HCT116 (cell line): Measurements from ENCODE around the gene CASZ1. TPM values are rescaled to one million over a fixed set of nuclear protein-coding genes. Genes with fewer than 3 reads are reported as not detected.

ENCODE experiments used
- ATAC-seq: fragments of 200-7000 bp; cut with Tn5 transposase; 2 replicates; pipeline ENCODE4 v1.9.1; 2020; ENCODE audit warnings: mild to moderate bottlenecking, moderate library complexity
- BruUV-seq: library from RNA; stranded (reverse); fragments of 400-500 nt; replicated peaks from 2 replicates; lab custom pipeline; 2021; lab: Mats Ljungman, UMichigan
- CTCF ChIA-PET: fragments of 300-600 bp; sonication (Branson Sonifier 250); formaldehyde crosslinking; loops from one replicate; lab custom pipeline; 2021; ENCODE audit warnings: antibody characterized with exemption; lab: Charles Lee
- POLR2A ChIA-PET: fragments of 300-600, 350-600 bp; sonication (Branson Sonifier 250); formaldehyde crosslinking; loops from one replicate; lab custom pipeline; 2021; ENCODE audit warnings: antibody characterized with exemption; lab: Charles Lee
- RAD21 ChIA-PET, 2 experiments: fragments of 300-600 bp; sonication (Branson Sonifier 250); formaldehyde crosslinking; loops; one replicate each; lab custom pipeline; 2023; ENCODE audit warnings: low total read pairs in 2 of 2; ENCODE audit not compliant: uncharacterized antibody in 2 of 2, unreplicated experiment in 2 of 2, low non-redundant PET in 1 of 2; lab: Charles Lee
- DNase-seq: peaks from one replicate; pipeline ENCODE4 v3.0.0-alpha.2; 2010; ENCODE audit warnings: low read depth, low spot score
- H2AFZ ChIP-seq: fragments of 200-600 bp; shearing (Covaris generic), sonication (generic); 2 replicates; pipeline ENCODE4 v1.6.1; 2017; ENCODE audit warnings: low read depth, mixed run types, mixed read lengths, antibody characterized with exemption, low read length; ENCODE audit not compliant: poor library complexity, severe bottlenecking
- H3K27ac ChIP-seq: 2 replicates; pipeline ENCODE4 v1.5.1; 2012; ENCODE audit warnings: low read depth, low read length
- H3K27me3 ChIP-seq: fragments of 200-600 bp; sonication (generic); 2 replicates; pipeline ENCODE4 v1.6.1; 2016; ENCODE audit warnings: mixed run types, low read length, mixed read lengths; ENCODE audit not compliant: insufficient read depth
- H3K36me3 ChIP-seq, 2 experiments: fragments of 200-500 bp in 1 of 2; fragments of 200-600 bp in 1 of 2; sonication (Bioruptor generic) in 1 of 2; sonication (generic) in 1 of 2; 2 replicates each; pipeline versions ENCODE4 v1.5.1 to v1.6.1; 2014 to 2016; ENCODE audit warnings: low read length in 2 of 2, inconsistent platforms in 1 of 2, mixed read lengths in 1 of 2, mixed run types in 1 of 2; ENCODE audit not compliant: insufficient read depth in 2 of 2, control insufficient read depth in 1 of 2
- H3K4me1 ChIP-seq, 2 experiments: fragments of 200-600 bp in 1 of 2; sonication (generic) in 1 of 2; 2 replicates each; pipeline versions ENCODE4 v1.5.1 to v1.6.1; 2012 to 2017; ENCODE audit warnings: low read length in 2 of 2, inconsistent platforms in 1 of 2, mild to moderate bottlenecking in 1 of 2, mixed read lengths in 1 of 2, mixed run types in 1 of 2, moderate library complexity in 1 of 2; ENCODE audit not compliant: insufficient read depth in 2 of 2, control insufficient read depth in 1 of 2
- H3K4me2 ChIP-seq: fragments of 200-600 bp; sonication (generic); 2 replicates; pipeline ENCODE4 v1.6.1; 2017; ENCODE audit warnings: mixed run types, low read length, mixed read lengths
- H3K4me3 ChIP-seq, 2 experiments: fragments of 200-600 bp in 1 of 2; sonication (generic) in 1 of 2; replicated peaks in 1 of 2; 2 replicates each; pipeline ENCODE4 v1.5.1; 2011 to 2016; ENCODE audit warnings: low read length in 2 of 2, control low read depth in 1 of 2, low read depth in 1 of 2, mild to moderate bottlenecking in 1 of 2, mixed read lengths in 1 of 2, mixed run types in 1 of 2
- H3K79me2 ChIP-seq: fragments of 200-600 bp; sonication (generic); 2 replicates; pipeline ENCODE4 v1.6.1; 2017; ENCODE audit warnings: mild to moderate bottlenecking, mixed run types, low read length, moderate library complexity, mixed read lengths; ENCODE audit not compliant: insufficient read depth
- H3K9ac ChIP-seq: fragments of 200-600 bp; sonication (generic); 2 replicates; pipeline ENCODE4 v1.6.1; 2016; ENCODE audit warnings: low read length, mixed read lengths
- H3K9me2 ChIP-seq: fragments of 200-600 bp; sonication (generic), shearing (Covaris generic); 2 replicates; pipeline ENCODE4 v1.6.1; 2017; ENCODE audit warnings: mixed run types, mild to moderate bottlenecking, moderate library complexity; ENCODE audit not compliant: insufficient read depth
- H3K9me3 ChIP-seq, 2 experiments: fragments of 200-500 bp in 1 of 2; fragments of 200-600 bp in 1 of 2; sonication (Bioruptor generic) in 1 of 2; sonication (generic) in 1 of 2; 2 replicates each; pipeline ENCODE4 v1.6.1; 2014 to 2017; ENCODE audit warnings: low read length in 2 of 2, mixed read lengths in 2 of 2, inconsistent platforms in 1 of 2, low read depth in 1 of 2, mild to moderate bottlenecking in 1 of 2, mixed run types in 1 of 2, moderate library complexity in 1 of 2; ENCODE audit not compliant: control insufficient read depth in 1 of 2, insufficient read depth in 1 of 2
- H4K20me1 ChIP-seq: fragments of 200-600 bp; sonication (generic), shearing (Covaris generic); 2 replicates; pipeline ENCODE4 v1.6.1; 2017; ENCODE audit warnings: mixed run types, mild to moderate bottlenecking, moderate library complexity; ENCODE audit not compliant: insufficient read depth
- ATF3 ChIP-seq: IDR thresholded peaks from 2 replicates; pipeline ENCODE4 v1.6.1; 2012
- CBX3 ChIP-seq: IDR thresholded peaks from 2 replicates; pipeline ENCODE4 v1.6.1; 2012; ENCODE audit warnings: low read depth
- CEBPB ChIP-seq: IDR thresholded peaks from 2 replicates; pipeline ENCODE4 v1.6.1; 2012; ENCODE audit warnings: low read depth
- ELF1 ChIP-seq: IDR thresholded peaks from 2 replicates; pipeline ENCODE4 v1.6.1; 2012; ENCODE audit warnings: low read depth, borderline replicate concordance
- EZH2 ChIP-seq: fragments of 200-600 bp; sonication (generic); IDR thresholded peaks from 2 replicates; pipeline ENCODE4 v1.6.1; 2017; ENCODE audit warnings: antibody characterized with exemption, mixed run types
- EZH2phosphoT487 ChIP-seq: fragments of 200-600 bp; IDR thresholded peaks from 2 replicates; pipeline ENCODE4 v1.6.1; 2018; ENCODE audit warnings: antibody characterized with exemption, borderline replicate concordance
- FOSL1 ChIP-seq: IDR thresholded peaks from 2 replicates; pipeline ENCODE4 v1.6.1; 2012; ENCODE audit warnings: low read depth
- JUND ChIP-seq: IDR thresholded peaks from 2 replicates; pipeline ENCODE4 v1.6.1; 2012
- POLR2AphosphoS5 ChIP-seq: IDR thresholded peaks from 2 replicates; pipeline ENCODE4 v1.6.1; 2011; ENCODE audit warnings: mild to moderate bottlenecking, low read depth, low read length, moderate library complexity
- RAD21 ChIP-seq: IDR thresholded peaks from 2 replicates; pipeline ENCODE4 v1.6.1; 2012; ENCODE audit warnings: low read depth, mild to moderate bottlenecking
- SIN3A ChIP-seq: IDR thresholded peaks from 2 replicates; pipeline ENCODE4 v1.6.1; 2012; ENCODE audit warnings: low read depth
- SP1 ChIP-seq: IDR thresholded peaks from 2 replicates; pipeline ENCODE4 v1.6.1; 2012; ENCODE audit warnings: low read depth
- SRF ChIP-seq: IDR thresholded peaks from 2 replicates; pipeline ENCODE4 v1.6.1; 2012; ENCODE audit warnings: low read depth
- TCF7L2 ChIP-seq: IDR thresholded peaks from 2 replicates; pipeline ENCODE4 v1.7.0; 2011; ENCODE audit warnings: borderline replicate concordance, inconsistent platforms; ENCODE audit not compliant: insufficient read depth, insufficient read length; ENCODE audit errors: extremely low read depth
- YY1 ChIP-seq: IDR thresholded peaks from 2 replicates; pipeline ENCODE4 v1.6.1; 2011; ENCODE audit warnings: low read length, low read depth, moderate library complexity, mild to moderate bottlenecking; ENCODE audit not compliant: insufficient replicate concordance; ENCODE audit errors: extremely low read depth
- ZFX ChIP-seq: fragments of 450-650 bp; IDR thresholded peaks from 2 replicates; pipeline ENCODE4 v1.6.1; 2017
- intact Hi-C: fragments of 100-400 bp; cut with micrococcal nuclease; formaldehyde crosslinking; loops from 2 replicates; pipeline ENCODE4 v1.10.0; 2022
- total RNA-seq: library from RNA; stranded (reverse); gene quantifications from one replicate; pipeline ENCODE4 v1.2.1, GENCODE V29; 2021; ENCODE audit not compliant: unreplicated experiment
- TF ChIP-seq, protein P1 (sequence below): IDR thresholded peaks from 2 replicates; pipeline ENCODE4 v1.6.1; 2011; ENCODE audit warnings: mild to moderate bottlenecking, low read length, moderate library complexity; ENCODE audit not compliant: insufficient replicate concordance; ENCODE audit errors: extremely low read depth
- TF ChIP-seq, protein P2 (sequence below), 3 experiments: fragments of 200-600 bp in 1 of 3; sonication (generic) in 1 of 3; IDR thresholded peaks in 2 of 3; conservative IDR thresholded peaks in 1 of 3; 2 replicates each; pipeline ENCODE4 v1.5.1; 2012 to 2017; ENCODE audit warnings: low read depth in 2 of 3, low read length in 2 of 3, antibody characterized with exemption in 1 of 3, borderline replicate concordance in 1 of 3, control low read depth in 1 of 3, mild to moderate bottlenecking in 1 of 3, mixed read lengths in 1 of 3, mixed run types in 1 of 3, moderate library complexity in 1 of 3; ENCODE audit not compliant: insufficient read depth in 1 of 3
- TF ChIP-seq, protein P3 (sequence below): IDR thresholded peaks from 2 replicates; pipeline ENCODE4 v1.6.1; 2012; ENCODE audit warnings: low read depth
- TF ChIP-seq, protein P4 (sequence below): IDR thresholded peaks from 2 replicates; pipeline ENCODE4 v1.6.1; 2012

CASZ1 gene
- total RNA-seq, 1 experiment from 2014 or later: 7.7 TPM

GRCh38 chr1:10762875-10763274 is 33.6 kb downstream of the CASZ1 start:
- no peak for DNase-seq
- H3K4me2 ChIP-seq: no peak overlapping the region
- no peak for TF ChIP-seq ATF3
- TF ChIP-seq, protein P1, sequence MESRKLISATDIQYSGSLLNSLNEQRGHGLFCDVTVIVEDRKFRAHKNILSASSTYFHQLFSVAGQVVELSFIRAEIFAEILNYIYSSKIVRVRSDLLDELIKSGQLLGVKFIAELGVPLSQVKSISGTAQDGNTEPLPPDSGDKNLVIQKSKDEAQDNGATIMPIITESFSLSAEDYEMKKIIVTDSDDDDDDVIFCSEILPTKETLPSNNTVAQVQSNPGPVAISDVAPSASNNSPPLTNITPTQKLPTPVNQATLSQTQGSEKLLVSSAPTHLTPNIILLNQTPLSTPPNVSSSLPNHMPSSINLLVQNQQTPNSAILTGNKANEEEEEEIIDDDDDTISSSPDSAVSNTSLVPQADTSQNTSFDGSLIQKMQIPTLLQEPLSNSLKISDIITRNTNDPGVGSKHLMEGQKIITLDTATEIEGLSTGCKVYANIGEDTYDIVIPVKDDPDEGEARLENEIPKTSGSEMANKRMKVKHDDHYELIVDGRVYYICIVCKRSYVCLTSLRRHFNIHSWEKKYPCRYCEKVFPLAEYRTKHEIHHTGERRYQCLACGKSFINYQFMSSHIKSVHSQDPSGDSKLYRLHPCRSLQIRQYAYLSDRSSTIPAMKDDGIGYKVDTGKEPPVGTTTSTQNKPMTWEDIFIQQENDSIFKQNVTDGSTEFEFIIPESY: no peak
- no peak for TF ChIP-seq CBX3
- TF ChIP-seq JUND: no peak
- no peak for TF ChIP-seq POLR2AphosphoS5
- TF ChIP-seq FOSL1: no peak
- no peak for TF ChIP-seq ZFX
- TF ChIP-seq, protein P2, sequence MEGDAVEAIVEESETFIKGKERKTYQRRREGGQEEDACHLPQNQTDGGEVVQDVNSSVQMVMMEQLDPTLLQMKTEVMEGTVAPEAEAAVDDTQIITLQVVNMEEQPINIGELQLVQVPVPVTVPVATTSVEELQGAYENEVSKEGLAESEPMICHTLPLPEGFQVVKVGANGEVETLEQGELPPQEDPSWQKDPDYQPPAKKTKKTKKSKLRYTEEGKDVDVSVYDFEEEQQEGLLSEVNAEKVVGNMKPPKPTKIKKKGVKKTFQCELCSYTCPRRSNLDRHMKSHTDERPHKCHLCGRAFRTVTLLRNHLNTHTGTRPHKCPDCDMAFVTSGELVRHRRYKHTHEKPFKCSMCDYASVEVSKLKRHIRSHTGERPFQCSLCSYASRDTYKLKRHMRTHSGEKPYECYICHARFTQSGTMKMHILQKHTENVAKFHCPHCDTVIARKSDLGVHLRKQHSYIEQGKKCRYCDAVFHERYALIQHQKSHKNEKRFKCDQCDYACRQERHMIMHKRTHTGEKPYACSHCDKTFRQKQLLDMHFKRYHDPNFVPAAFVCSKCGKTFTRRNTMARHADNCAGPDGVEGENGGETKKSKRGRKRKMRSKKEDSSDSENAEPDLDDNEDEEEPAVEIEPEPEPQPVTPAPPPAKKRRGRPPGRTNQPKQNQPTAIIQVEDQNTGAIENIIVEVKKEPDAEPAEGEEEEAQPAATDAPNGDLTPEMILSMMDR (IDR thresholded peaks at IDR 0.05 in 2 of 3, conservative IDR thresholded peaks at IDR 0.05 in 1 of 3; ENCODE audit: borderline replicate concordance in 1 of 3, insufficient read depth in 1 of 3, low read depth in 2 of 3, low read length in 2 of 3): no peak
- TF ChIP-seq EZH2: no peak
- TF ChIP-seq SRF: no peak
- no peak for TF ChIP-seq SP1
- TF ChIP-seq, protein P3, sequence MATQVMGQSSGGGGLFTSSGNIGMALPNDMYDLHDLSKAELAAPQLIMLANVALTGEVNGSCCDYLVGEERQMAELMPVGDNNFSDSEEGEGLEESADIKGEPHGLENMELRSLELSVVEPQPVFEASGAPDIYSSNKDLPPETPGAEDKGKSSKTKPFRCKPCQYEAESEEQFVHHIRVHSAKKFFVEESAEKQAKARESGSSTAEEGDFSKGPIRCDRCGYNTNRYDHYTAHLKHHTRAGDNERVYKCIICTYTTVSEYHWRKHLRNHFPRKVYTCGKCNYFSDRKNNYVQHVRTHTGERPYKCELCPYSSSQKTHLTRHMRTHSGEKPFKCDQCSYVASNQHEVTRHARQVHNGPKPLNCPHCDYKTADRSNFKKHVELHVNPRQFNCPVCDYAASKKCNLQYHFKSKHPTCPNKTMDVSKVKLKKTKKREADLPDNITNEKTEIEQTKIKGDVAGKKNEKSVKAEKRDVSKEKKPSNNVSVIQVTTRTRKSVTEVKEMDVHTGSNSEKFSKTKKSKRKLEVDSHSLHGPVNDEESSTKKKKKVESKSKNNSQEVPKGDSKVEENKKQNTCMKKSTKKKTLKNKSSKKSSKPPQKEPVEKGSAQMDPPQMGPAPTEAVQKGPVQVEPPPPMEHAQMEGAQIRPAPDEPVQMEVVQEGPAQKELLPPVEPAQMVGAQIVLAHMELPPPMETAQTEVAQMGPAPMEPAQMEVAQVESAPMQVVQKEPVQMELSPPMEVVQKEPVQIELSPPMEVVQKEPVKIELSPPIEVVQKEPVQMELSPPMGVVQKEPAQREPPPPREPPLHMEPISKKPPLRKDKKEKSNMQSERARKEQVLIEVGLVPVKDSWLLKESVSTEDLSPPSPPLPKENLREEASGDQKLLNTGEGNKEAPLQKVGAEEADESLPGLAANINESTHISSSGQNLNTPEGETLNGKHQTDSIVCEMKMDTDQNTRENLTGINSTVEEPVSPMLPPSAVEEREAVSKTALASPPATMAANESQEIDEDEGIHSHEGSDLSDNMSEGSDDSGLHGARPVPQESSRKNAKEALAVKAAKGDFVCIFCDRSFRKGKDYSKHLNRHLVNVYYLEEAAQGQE: no peak
- TF ChIP-seq TCF7L2: no peak
- TF ChIP-seq, protein P4, sequence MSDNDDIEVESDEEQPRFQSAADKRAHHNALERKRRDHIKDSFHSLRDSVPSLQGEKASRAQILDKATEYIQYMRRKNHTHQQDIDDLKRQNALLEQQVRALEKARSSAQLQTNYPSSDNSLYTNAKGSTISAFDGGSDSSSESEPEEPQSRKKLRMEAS: no peak
- TF ChIP-seq SIN3A: no peak
- no peak for TF ChIP-seq ELF1
- no peak for TF ChIP-seq YY1
- no peak for TF ChIP-seq CEBPB
- TF ChIP-seq RAD21: no peak
- no peak for TF ChIP-seq EZH2phosphoT487
- H3K4me1 ChIP-seq: peaks cover 0 to 7% of the 10 kb centered on the region in 2 experiments; a peak in 2 of 4 replicates
- H4K20me1 ChIP-seq: no peaks in the 10 kb centered on the region
- POLR2A ChIA-PET: no interaction called here
- intact Hi-C loops: no loop called here
- H3K9me2 ChIP-seq: no peaks in the 10 kb centered on the region
- no peak overlapping the region for H2AFZ ChIP-seq
- H3K9me3 ChIP-seq: no peaks in the 10 kb centered on the region
- no peak overlapping the region for H3K27ac ChIP-seq
- RAD21 ChIA-PET: no interaction called here
- H3K9ac ChIP-seq: no peak overlapping the region
- no peak for ATAC-seq
- H3K27me3 ChIP-seq: no peaks in the 10 kb centered on the region
- H3K79me2 ChIP-seq: no peaks in the 10 kb centered on the region
- no TSS peak for BruUV-seq
- H3K4me3 ChIP-seq: no peak overlapping the region
- H3K36me3 ChIP-seq: no peaks in the 10 kb centered on the region
- CTCF ChIA-PET: no interaction called here
